ENCODE measurements around the gene TRIM31. TPM values are rescaled to one million over a fixed set of nuclear protein-coding genes. Genes with fewer than 3 reads are reported as not detected.

TRIM31 gene
- total and polyA plus RNA-seq, 2 donors (not counting 1 experiment from before 2014, with no cell fraction given): not detected

- H3K4me2 ChIP-seq (ENCODE audit: extremely low read depth, insufficient read depth, low read length): no peak overlapping the region
- no peak overlapping the region for H3K4me3 ChIP-seq (replicated peaks in 1 of 4; ENCODE audit: control extremely low read depth in 1 of 4, insufficient read depth in 1 of 4, low read depth in 3 of 4, low read length in 4 of 4)
- peaks cover 5% of the 10 kb centered on the region for H3K4me1 ChIP-seq (ENCODE audit: control insufficient read depth, extremely low read depth, insufficient read depth, low read length)
- H3K27ac ChIP-seq (ENCODE audit: insufficient read depth, low read length): no peak overlapping the region
- TF ChIP-seq EZH2 (IDR thresholded peaks at IDR 0.05; ENCODE audit: low read length, missing control alignments) (no peak), CTCF (conservative IDR thresholded peaks at IDR 0.05 in 1 of 2, IDR thresholded peaks at IDR 0.05 in 1 of 2; ENCODE audit: low read depth in 1 of 2, low read length in 2 of 2) (no peak)
- H2AFZ ChIP-seq (ENCODE audit: low read length): no peak overlapping the region
- DNase-seq (ENCODE audit: low read depth in 2 of 2): no peak
- H3K79me2 ChIP-seq (ENCODE audit: control insufficient read depth, insufficient read depth, low read length): no peaks in the 10 kb centered on the region
- H4K20me1 ChIP-seq (ENCODE audit: control insufficient read depth, extremely low read depth, insufficient read depth, low read length): no peaks in the 10 kb centered on the region
- H3K9ac ChIP-seq (ENCODE audit: insufficient read depth, low read length): no peak overlapping the region
- no peaks in the 10 kb centered on the region for H3K36me3 ChIP-seq (ENCODE audit: control insufficient read depth, insufficient read depth, low read length)
- peaks cover 14% of the 10 kb centered on the region for H3K27me3 ChIP-seq (ENCODE audit: control insufficient read depth, insufficient read depth, low read length)
- no peaks in the 10 kb centered on the region for H3K9me3 ChIP-seq (ENCODE audit: control insufficient read depth, insufficient read depth, low read depth, low read length)
Measured at GRCh38 chr6:30087876-30088275, 25.0 kb downstream of the TRIM31 start.

- no peak for TF ChIP-seq CTCF (conservative IDR thresholded peaks at IDR 0.05 in 1 of 2, IDR thresholded peaks at IDR 0.05 in 1 of 2; ENCODE audit: low read depth in 1 of 2, low read length in 2 of 2)
- TF ChIP-seq EZH2 (IDR thresholded peaks at IDR 0.05; ENCODE audit: low read length, missing control alignments): no peak
- no peak for DNase-seq (ENCODE audit: low read depth in 2 of 2)
- H3K9ac ChIP-seq (ENCODE audit: insufficient read depth, low read length): no peak overlapping the region
- no peaks in the 10 kb centered on the region for H3K9me3 ChIP-seq (ENCODE audit: control insufficient read depth, insufficient read depth, low read depth, low read length)
- no peak overlapping the region for H3K4me2 ChIP-seq (ENCODE audit: extremely low read depth, insufficient read depth, low read length)
- H3K27me3 ChIP-seq (ENCODE audit: control insufficient read depth, insufficient read depth, low read length): peaks cover 68% of the 10 kb centered on the region
- H3K27ac ChIP-seq (ENCODE audit: insufficient read depth, low read length): no peak overlapping the region
- H3K36me3 ChIP-seq (ENCODE audit: control insufficient read depth, insufficient read depth, low read length): no peaks in the 10 kb centered on the region
- H3K4me1 ChIP-seq (ENCODE audit: control insufficient read depth, extremely low read depth, insufficient read depth, low read length): peaks cover 2% of the 10 kb centered on the region
- no peaks in the 10 kb centered on the region for H3K79me2 ChIP-seq (ENCODE audit: control insufficient read depth, insufficient read depth, low read length)
- no peak overlapping the region for H2AFZ ChIP-seq (ENCODE audit: low read length)
- no peak overlapping the region for H3K4me3 ChIP-seq (replicated peaks in 1 of 4; ENCODE audit: control extremely low read depth in 1 of 4, insufficient read depth in 1 of 4, low read depth in 3 of 4, low read length in 4 of 4)
- H4K20me1 ChIP-seq (ENCODE audit: control insufficient read depth, extremely low read depth, insufficient read depth, low read length): no peaks in the 10 kb centered on the region
Measured at GRCh38 chr6:30077218-30077617, 35.7 kb downstream of the TRIM31 start.

- TF ChIP-seq CTCF (conservative IDR thresholded peaks at IDR 0.05 in 1 of 2, IDR thresholded peaks at IDR 0.05 in 1 of 2; ENCODE audit: low read depth in 1 of 2, low read length in 2 of 2) (peak; percentile 15 to 26), EZH2 (IDR thresholded peaks at IDR 0.05; ENCODE audit: low read length, missing control alignments) (peak; percentile 83)
- no peak overlapping the region for H3K4me3 ChIP-seq (replicated peaks in 1 of 4; ENCODE audit: control extremely low read depth in 1 of 4, insufficient read depth in 1 of 4, low read depth in 3 of 4, low read length in 4 of 4)
- H3K4me1 ChIP-seq (ENCODE audit: control insufficient read depth, extremely low read depth, insufficient read depth, low read length): peaks cover 2% of the 10 kb centered on the region
- H3K79me2 ChIP-seq (ENCODE audit: control insufficient read depth, insufficient read depth, low read length): no peaks in the 10 kb centered on the region
- H3K9ac ChIP-seq (ENCODE audit: insufficient read depth, low read length): no peak overlapping the region
- H3K36me3 ChIP-seq (ENCODE audit: control insufficient read depth, insufficient read depth, low read length): no peaks in the 10 kb centered on the region
- no peaks in the 10 kb centered on the region for H4K20me1 ChIP-seq (ENCODE audit: control insufficient read depth, extremely low read depth, insufficient read depth, low read length)
- no peak overlapping the region for H3K27ac ChIP-seq (ENCODE audit: insufficient read depth, low read length)
- DNase-seq (ENCODE audit: low read depth in 2 of 2): no peak
- H3K4me2 ChIP-seq (ENCODE audit: extremely low read depth, insufficient read depth, low read length): no peak overlapping the region
- H3K9me3 ChIP-seq (ENCODE audit: control insufficient read depth, insufficient read depth, low read depth, low read length): no peaks in the 10 kb centered on the region
- H2AFZ ChIP-seq (ENCODE audit: low read length): no peak overlapping the region
- H3K27me3 ChIP-seq (ENCODE audit: control insufficient read depth, insufficient read depth, low read length): peaks cover 78% of the 10 kb centered on the region
Measured at GRCh38 chr6:30075790-30076732, 36.8 kb downstream of the TRIM31 start.

Measured in fibroblast of lung (primary cell).